Measurements from ENCODE around the gene ALDH1B1.

Gene ALDH1B1

DNA sequence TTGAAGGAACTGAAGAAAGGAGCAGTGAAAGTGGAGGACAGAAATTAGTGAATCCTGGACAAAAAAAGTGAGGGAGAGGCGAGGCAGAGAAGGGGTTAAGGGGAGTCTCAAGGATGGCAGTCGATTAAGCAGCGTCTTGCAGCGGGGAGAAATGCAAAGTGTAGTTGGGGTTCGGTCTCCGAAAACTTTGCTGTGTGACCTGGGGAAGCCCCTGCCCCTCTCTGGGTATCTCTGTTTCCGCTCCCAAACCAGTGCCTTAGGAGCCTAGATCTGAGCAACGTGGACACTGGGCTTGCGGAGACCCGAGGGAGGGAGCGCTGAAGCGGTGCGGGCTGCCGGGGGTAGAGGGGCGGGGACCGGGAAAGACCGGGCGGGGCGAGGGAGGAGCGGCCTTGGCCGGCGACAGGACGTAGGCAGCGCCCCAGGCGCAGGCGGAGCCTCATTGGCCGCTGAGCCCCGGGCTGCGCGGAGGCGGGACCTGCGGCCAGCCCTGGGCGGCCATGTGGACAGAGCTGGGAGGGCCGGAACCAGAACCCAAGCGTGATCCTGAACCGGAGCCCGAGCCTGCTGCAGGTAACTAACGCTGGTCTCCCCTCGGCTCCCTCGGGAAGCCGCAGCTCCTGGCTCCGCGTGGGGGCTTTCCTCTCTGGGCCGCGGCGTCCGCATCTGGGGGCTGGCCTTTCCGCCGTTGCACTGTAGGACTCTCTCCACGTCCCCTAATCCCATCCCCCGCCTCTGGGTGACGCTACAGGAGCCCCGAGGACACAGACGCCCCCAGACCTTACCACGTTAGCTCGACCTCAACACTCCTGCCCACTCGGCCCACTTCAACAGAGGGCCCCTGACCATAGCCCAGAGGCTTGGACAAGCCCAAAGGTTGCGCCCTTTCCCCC lies at the start of gene ALDH1B1:
Gene ALDH1B1, plus strand, starts transcription at position 468 of the 893 bp plus-strand sequence. CDS start 3,047 bp downstream, outside the sequence.
- DNase-seq: peak; percentile 66

DNA sequence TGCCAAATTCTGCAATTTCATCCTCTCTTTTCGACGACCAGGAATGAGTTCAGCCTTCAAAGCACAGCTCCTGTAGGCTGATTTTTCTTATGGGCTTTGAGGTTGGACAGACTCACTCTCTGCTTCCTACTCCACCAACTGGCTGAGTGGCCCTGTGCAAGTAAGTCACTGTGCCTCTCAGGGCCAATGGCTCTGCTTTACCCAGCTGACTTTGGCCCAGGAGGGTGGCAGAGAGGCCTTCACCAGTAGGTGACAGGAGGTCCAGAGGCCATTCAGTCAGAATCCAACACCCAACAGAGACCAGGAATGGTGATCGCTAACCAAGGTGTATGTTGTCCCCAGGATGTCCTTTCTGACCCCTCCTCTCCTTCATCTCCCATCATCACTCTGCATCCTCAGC lies 49.5 kb upstream of the ALDH1B1 start:
- no peak for DNase-seq

DNA sequence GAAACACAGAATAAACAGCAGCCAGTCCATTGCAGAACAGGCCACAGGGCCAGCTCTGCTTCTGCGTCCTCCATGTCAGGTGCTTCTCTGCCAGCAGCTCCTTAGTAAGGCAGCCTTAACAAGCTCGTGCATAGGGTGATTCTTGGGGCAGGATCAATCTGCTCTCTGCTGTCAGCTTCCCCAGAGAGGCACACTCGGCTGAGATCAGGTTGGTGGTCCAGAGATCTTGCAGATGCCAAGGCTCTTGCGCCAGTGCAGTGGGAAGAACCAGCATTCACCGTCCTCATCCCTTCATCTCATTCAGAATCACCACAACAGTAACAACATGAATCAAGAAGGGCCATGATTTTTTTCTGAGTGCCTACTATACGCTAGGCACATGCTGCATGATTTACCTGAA lies 49.0 kb upstream of the ALDH1B1 start:
- DNase-seq: no peak

DNA sequence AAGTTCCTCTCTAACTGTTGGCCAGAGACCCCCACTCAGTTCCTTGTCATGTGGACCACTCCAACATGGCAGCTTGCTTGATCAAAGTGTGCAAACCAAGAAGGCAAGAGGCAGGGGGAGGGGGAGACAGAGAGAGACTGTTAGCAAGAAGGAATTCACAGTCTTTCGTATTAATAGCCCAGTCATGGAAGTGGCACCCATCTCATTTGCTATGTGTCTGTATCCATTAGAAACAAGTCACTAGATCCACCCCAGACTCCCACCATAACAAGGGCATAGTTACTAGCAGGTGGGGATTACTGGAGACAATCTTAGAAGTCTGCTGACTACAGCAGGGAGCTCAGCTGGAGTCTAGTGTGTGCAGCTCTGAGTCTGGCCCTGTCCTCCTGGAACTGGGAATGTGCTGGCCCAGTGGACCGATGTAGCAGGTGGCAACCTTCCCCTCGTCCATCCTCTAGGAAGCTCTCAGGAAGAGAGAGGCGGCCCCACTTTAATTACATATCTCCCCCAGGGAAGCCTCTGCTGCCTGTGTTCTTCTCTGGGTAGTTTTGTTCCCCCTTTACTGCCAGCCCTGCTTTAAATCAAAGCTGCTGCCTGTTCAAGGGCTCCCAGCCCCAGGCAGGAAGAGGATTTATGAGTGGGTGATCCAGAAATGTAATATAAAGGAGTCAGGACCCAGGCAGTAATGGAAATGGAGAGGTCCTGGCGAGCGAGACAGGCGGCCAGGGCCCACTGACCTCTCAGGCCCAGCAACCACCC lies 47.8 kb upstream of the ALDH1B1 start:
- no peak for DNase-seq

DNA sequence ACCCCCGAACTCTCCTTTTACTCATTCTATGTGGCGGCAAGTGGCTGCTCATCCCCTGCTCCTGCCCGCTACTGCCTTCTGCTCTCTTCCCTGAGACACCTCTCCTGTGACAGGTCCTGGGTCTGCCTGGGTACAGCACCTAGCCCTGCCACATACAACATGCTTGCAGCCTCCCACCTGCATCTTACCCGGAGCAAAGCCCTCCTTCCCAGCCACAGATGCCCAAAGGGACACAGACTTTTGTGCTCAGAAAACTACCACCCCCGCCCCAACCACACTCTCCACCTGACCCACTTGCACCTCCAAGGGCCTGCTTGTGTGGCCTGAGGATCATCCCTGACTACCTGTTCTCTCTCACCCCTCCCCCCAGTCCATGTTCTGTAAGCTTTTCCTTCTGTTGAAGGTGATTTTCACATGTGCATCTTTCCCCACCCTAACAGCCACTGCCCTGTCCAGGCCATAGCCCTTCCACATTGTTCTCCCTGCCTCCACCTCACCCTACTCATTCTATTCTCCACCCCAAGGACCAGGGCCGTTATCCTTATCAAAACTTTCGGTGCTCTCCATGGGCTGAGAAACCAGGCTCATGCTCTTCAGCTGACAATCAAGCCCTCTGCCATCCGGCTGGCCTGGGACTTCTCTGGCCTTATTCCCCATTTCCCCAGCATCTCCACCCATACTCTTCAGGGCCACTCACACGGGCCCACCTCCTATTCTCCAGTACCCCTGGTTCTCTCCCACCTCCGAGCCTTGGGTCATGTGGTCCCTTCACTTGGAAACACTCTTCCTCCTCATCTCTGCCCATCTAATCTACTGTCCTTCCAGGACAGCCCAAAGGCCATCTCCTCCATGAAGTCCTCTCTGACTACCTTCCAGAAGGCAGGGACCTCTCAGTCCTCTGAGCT lies 46.4 kb upstream of the ALDH1B1 start:
- no peak for DNase-seq

DNA sequence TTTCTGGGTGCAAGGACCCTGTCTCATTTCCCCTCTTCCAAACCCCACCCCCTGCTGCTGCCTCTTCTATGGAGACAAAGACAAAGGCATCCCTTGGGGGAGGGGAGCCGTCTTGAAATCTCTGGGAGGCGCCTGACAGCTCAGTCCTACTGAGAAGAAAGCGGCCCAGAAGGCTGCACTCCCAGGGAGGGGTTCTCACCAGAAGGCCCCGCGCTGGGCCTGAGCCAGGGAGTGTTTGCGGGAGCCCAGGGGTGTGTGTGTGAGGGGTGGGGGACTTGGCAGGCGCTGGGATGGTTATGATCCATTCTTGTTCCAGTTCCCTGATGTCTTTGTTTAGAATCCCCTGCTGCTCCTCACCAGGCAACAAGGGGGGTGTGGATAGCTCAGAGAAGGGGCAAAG lies 45.7 kb upstream of the ALDH1B1 start:
- DNase-seq: no peak

DNA sequence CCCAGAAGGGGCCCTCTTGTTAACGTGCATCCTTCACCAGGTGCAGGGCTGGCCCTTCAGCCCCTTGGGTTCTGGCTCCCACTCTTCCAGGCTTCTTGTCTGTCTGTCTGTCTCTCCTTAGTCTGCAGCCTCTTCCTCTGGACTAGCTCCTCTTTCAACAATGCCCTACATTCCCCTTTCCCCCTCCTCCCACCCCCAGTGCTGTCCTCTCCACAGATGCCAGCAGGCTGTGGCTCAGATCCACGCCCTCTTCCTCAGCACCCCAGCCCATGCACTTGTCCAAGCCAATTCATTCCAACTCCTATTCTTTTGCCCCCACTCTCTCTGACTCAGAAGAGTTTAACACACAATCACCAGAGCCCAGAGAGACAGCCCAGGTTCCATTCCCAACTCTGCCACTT lies 45.2 kb upstream of the ALDH1B1 start:
- no peak for DNase-seq

DNA sequence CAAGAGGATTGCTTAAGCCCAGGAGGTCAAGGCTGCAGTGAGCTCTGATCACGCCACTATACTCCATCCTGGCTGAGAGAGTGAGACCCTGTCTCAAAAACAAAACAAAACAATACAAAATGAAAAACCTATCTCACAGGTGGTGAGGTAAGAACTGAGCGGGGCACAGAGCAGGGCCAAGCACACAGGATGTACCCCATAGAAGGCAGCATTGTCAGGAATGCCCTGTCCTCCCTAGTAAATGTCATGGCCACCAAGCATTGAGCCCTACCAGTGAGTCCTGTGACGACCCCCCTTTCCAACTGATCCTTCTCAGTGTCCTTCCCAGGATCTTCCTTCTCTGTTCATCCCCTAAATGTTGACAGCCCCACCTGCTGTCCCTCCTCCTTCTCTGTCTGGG lies 44.6 kb upstream of the ALDH1B1 start:
- DNase-seq: no peak

DNA sequence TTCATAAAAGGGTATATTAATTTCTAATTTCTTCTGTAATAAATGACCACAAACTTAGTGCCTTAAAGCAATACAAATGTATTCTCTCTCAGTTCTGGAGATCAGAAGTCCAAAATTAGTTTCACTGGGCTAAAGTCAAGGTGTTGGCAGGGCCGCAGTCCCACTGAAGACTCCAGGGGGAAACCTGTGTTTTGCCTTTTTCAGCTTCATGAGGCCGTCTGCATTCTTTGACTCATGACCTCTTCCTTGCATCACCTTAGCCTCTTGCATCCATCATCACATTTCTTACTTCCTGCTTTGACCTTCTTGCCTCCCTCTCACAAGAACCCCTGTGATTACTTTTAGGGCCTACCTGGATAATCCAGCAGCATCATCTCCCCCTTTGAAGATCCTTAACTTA lies 42.0 kb upstream of the ALDH1B1 start:
- no peak for DNase-seq

DNA sequence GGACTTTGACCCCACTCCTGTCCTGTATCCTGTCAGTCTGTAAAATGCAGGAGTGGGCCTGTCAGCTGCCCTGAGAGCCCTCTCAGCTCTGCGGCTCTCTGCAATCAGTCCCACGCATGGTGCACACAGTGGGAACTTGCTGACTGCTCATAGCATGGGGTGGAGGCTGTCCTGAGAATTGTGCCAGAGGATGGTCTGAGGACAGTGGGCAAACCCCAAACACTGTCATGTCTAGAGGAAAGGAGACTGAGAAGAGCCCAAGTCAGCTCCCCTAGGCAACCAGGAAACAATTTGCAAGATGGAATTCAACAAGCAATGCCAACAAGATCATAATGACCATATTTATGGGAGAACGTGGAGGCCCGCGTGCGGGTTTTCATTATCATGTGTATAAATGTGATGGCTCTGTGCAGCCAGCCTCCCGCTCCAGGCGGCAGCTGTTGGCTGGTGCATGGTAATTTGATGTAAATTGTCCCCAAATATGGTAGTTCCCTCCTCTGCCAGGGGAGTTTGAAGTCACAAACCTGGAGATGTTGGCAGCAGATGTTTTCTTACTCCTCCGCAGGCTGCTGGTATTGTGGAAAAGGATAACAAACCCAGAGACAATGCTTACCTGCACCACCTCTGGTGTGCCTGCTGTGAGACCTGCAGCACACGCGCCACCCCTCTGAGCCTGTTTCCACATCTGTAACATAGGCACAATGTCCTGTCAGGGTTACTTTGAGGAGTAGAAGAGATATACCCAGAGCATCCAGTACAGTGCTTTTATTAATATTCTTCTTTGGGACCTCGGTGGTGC lies 39.8 kb upstream of the ALDH1B1 start:
- DNase-seq: no peak

DNA sequence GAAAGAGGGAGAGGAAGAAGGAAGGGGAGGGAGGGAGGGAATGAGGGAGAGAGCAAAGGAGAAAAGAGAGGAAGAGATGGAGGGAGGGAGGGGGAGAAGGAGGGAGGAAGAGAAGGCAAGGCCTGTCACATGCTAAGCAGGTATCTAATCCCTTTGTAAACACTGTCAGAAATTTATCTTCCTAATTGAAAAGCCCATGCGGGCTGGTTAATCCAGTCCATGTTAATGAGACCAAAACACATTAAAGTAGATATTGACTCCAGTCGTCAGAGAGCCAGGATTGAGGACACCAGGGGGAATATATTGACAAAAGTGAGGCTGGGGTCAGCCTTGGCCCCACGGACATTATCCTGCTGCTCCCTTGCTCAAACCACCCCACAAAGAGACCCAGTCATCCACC lies 37.4 kb upstream of the ALDH1B1 start:
- no peak for DNase-seq

DNA sequence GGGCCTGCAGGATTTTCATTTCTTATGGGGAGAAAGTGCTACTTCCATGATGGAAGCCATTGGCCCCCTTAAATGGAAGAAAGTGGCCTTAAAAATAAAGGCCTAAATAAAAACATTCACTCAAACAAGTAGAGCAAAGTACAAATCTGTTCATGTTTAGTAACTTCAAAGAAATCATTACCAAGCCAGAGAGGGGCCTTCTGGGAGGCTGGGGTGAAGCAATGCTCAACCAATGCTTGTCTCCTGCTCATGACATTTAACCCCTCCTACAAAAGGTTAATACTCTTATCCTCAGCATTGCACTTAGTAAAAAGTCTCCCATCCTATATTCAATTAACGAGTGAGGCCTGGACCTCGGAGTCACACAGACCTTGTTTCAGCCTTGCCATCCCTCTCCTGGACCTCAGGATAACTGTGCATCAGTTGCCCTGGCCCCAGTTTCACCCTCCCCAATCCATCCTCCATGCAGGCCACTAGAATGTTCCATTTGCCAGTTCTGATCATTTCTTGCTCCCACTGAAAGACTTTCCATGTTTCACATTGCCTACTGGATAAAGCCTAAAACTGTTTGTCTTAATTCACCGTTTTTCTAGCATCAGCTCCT lies 36.9 kb upstream of the ALDH1B1 start:
- DNase-seq: no peak

DNA sequence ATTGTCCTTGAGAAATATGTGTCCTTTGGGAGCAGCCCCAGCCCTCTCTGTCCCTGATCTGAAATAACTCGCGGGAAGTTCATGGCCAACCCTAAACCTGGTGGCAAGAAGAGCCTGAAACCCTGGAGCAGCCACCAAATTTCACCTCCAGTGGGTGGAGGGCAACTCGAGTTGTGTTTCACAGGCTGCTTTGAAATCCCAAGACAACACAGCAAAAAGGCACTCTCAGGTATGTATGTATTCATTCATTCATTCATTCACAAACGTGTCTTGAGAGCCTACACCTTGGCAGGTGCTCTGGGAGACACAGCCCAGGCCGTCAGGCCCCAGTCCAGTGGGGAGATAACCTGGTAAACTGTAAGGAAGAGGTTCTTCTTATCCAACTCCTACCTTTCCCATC lies 35.7 kb upstream of the ALDH1B1 start:
- no peak for DNase-seq

DNA sequence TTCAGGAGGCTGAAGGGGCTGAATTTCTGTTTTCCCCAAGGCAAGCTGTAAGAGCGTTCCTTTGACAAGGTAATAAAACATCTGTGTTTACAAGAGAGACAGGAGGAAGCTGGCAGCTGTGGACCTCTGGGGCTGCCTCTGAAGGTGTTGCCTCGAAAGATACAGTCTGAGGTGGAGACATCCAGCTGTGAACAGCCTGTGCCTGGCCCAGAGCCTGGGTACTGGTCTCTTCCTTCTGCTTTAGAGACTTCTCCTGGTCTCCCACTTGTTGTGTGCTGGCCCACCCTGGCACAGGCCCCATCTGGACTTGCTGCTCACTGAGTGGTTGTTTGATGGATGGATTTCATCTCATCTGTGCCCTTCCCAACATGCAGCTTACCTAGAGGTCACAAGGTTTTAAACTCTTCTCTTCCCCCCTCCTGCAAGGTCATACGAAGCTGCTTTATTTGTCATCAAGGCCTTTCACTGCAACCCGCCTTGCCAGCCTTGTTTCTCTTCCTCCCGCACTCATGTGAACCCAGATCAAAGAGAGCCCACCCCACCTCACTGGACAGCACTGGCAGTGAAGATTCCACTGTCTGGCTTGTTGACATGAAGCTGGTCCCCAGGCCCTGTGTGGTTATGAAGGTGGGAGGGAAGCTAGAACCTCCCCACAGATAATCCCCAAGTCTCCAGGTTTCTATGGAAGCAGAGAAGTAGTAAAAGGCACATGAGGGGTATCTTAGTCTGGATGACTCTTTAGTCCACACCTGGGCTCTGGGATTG lies 35.0 kb upstream of the ALDH1B1 start:
- DNase-seq: no peak

DNA sequence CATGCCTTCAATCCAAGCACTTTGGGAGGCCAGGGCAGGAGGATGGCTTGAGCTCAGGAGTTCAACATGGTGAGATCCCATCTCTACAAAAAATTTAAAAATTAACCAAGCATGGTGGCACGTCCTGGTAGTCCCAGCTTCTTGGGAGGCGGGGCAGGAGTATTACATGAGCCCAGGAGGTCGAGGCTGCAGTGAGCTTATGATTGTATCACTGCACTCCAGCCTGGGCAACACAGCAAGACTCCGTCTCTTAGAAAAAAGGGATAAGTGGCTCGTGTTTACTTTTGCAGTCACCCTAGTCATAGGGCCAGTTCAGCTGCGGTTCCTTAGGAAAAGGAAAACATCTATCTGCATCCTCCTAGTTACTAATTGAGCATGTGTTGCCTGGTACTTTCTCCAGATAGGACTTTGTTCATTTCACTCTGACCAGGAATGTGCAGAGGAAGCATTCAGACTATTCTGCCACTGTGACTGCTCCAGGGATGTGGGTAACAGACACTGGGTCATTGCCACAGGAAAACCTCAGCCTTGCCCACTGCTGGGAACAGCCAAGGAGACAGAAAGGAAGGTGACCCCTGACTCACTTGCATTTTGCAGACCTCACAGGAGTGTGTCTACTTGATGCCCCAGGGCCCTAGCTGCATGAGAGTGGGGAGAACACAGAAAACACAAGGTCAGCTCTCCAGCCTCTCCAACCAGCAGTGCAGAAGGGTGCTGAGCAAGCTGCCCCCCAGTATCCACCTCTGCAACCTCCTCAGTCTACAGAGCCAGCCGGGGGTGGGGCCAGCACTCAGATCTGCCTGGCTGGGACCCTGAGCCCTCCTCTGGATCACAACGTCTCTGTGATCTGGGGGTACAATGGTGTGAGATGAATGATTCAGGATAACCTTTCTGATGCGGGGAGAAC lies 33.9 kb upstream of the ALDH1B1 start:
- DNase-seq: peak; percentile 9

DNA sequence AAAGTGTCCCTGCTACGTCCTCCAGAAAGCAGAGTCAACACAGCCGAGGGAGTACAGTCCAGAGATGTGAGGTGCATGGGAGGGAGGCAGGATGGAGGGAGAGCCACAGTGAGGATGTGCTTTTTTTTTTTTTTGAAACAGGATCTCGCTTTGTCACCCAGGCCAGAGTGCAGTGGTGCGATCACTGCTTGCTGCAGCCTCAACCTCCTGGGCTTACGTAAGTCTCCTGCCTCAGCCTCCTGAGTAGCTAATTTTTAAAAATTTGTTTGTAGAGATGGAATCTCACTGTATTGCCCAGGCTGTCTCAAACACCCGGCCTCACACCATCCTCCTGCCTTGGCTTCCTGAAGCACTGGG lies 33.2 kb upstream of the ALDH1B1 start:
- no peak for DNase-seq

DNA sequence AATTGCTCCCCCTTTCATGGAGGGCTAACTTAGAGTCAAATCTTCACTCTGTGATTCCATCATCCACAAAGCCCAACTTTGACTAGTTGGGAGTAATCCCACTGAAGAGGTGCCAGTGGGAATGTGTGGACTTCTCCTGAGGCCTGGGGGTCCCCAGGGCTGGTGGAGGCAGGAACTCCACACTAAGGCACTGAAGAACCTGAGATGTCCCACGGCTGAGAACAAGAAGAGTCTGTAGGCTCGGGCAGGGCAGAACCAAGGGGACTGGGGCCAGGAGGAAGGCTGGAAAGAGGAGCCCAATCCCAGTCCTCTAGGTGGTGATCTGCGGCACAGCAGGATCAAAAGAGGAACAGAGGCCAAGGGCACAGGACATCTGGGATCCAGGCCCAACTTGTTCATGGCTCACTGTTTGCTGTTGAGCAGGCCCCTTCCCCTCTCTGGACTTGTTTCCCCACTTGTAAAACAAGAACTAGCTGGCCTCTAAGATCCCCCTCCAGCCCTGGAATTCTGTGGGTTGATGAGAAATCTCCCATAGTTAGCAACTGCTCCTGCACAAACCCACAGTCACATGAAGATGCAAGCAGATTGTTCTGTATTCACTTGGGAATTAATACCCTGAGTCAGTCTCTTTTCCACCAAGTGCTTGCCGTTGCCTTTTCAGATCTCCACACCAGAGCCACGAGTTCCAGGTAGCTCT lies 32.7 kb upstream of the ALDH1B1 start:
- no peak for DNase-seq

DNA sequence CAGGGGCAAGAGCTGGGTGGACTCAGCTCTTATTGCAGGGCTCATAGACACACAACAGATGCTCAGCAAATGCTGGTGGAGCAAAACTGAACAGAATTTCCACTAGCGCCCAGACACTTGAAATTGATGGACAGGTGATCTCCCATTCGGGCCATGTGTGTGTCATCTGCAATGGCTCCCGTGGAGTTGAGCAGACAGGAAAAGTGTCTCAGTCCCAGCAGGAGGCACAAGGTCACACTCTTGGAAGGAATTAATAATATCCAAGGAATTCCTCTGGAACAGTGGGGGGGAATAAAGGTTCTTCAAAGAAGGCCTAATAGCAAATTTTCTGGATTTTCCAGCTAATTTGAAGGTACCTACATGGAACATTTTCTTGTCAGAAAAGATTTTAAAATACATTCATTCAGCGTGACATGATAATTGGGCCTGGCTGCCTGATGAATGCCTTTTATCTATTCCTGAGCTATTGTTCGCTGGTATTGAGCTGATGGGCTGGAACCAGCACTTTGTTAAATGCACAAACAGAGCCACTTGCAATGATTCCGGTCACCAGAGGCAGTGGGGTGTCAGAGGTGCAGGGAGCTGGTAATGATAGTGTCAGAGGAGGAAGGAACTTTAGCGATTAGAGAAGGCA lies 31.5 kb upstream of the ALDH1B1 start:
- DNase-seq: no peak

DNA sequence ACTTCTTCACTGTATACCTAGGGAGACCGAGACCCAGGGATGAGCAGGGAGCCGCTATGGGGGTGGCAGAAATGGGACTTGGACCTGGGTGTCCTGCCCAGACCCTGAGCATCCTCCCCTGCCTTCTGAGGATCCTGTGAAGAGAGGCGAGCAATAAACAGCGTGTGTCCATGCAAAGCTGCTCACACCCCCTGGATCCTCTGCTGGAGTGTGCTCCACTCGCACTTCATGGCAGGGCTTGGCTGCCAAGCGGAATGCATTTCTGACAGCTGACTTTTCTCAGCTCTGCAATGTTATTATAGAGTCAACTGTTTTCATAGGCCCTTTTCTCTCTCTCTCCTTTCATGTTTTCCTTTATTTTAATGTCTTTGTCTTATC lies 31.0 kb upstream of the ALDH1B1 start:
- no peak for DNase-seq
